Calu3 (cell line): Measurements from ENCODE around the gene WDR7. TPM values are rescaled to one million over a fixed set of nuclear protein-coding genes. Genes with fewer than 3 reads are reported as not detected.

Experiments
- BruUV-seq: library from RNA; stranded (reverse); fragments of 400-500 nt; replicated peaks from 2 replicates; lab custom pipeline; 2021; lab: Mats Ljungman, UMichigan
- CTCF ChIA-PET: fragments of 300-600 bp; sonication (Branson Sonifier 250); formaldehyde crosslinking; loops from one replicate; lab custom pipeline; 2022; ENCODE audit warnings: antibody characterized with exemption; lab: Charles Lee
- DNase-seq: peaks from one replicate; pipeline ENCODE4 v3.0.0; 2022
- H3K27ac Mint-ChIP-seq: one replicate; pipeline ENCODE4 v1.8.0; 2022; ENCODE audit warnings: mixed read lengths; ENCODE audit not compliant: unreplicated experiment
- H3K27me3 Mint-ChIP-seq: one replicate; pipeline ENCODE4 v1.8.0; 2022; ENCODE audit warnings: mixed read lengths; ENCODE audit not compliant: unreplicated experiment
- H3K36me3 Mint-ChIP-seq: one replicate; pipeline ENCODE4 v1.8.0; 2022; ENCODE audit warnings: mild to moderate bottlenecking, moderate library complexity, mixed read lengths; ENCODE audit not compliant: insufficient read depth, unreplicated experiment
- H3K4me1 Mint-ChIP-seq: one replicate; pipeline ENCODE4 v1.8.0; 2022; ENCODE audit warnings: mild to moderate bottlenecking, low read depth, mixed read lengths; ENCODE audit not compliant: unreplicated experiment
- H3K4me3 Mint-ChIP-seq: one replicate; pipeline ENCODE4 v1.8.0; 2022; ENCODE audit warnings: mild to moderate bottlenecking, low read depth, moderate library complexity, mixed read lengths; ENCODE audit not compliant: unreplicated experiment
- H3K9me3 Mint-ChIP-seq: one replicate; pipeline ENCODE4 v1.8.0; 2022; ENCODE audit warnings: low read depth, mixed read lengths; ENCODE audit not compliant: unreplicated experiment
- CTCF ChIP-seq: fragments of 200-600 bp; IDR thresholded peaks from one replicate; pipeline ENCODE4 v1.8.0; 2022; ENCODE audit warnings: antibody characterized with exemption; ENCODE audit not compliant: unreplicated experiment
- intact Hi-C: fragments of 100-400 bp; cut with micrococcal nuclease; formaldehyde crosslinking; loops from one replicate; pipeline ENCODE4 v1.10.0; 2022; ENCODE audit not compliant: unreplicated experiment
- total RNA-seq: library from RNA; stranded (reverse); gene quantifications from 2 replicates; pipeline ENCODE4 v1.2.3, GENCODE V29; 2022

WDR7 gene
- total RNA-seq, 1 experiment from 2014 or later: 16.2 TPM

GRCh38 chr18:56831988-56832387, 180.8 kb downstream of the WDR7 start:
- Mint-ChIP-seq H3K4me1 (peaks cover 19% of the 10 kb centered on the region), H3K36me3 (no peaks in the 10 kb centered on the region), H3K27me3 (no peaks in the 10 kb centered on the region), H3K9me3 (no peaks in the 10 kb centered on the region), H3K27ac (no peak overlapping the region), H3K4me3 (no peak overlapping the region)
- CTCF ChIA-PET: no interaction called here
- intact Hi-C loops: no loop called here
- DNase-seq: no peak
- BruUV-seq: no TSS peak
- TF ChIP-seq CTCF: no peak

GRCh38 chr18:56835331-56835730, 184.2 kb downstream of the WDR7 start:
- no peak for TF ChIP-seq CTCF
- H3K27me3 Mint-ChIP-seq: no peaks in the 10 kb centered on the region
- peaks cover 19% of the 10 kb centered on the region for H3K4me1 Mint-ChIP-seq
- CTCF ChIA-PET: no interaction called here
- no peak overlapping the region for H3K27ac Mint-ChIP-seq
- intact Hi-C loops: no loop called here
- H3K36me3 Mint-ChIP-seq: no peaks in the 10 kb centered on the region
- no peak for DNase-seq
- no TSS peak for BruUV-seq
- no peaks in the 10 kb centered on the region for H3K9me3 Mint-ChIP-seq
- no peak overlapping the region for H3K4me3 Mint-ChIP-seq

- Mint-ChIP-seq H3K27me3 (no peaks in the 10 kb centered on the region), H3K36me3 (no peaks in the 10 kb centered on the region), H3K9me3 (no peaks in the 10 kb centered on the region), H3K4me3 (no peak overlapping the region), H3K4me1 (peaks cover 19% of the 10 kb centered on the region), H3K27ac (no peak overlapping the region)
- BruUV-seq: no TSS peak
- no peak for DNase-seq
- TF ChIP-seq CTCF: no peak
- intact Hi-C loops: no loop called here
- CTCF ChIA-PET: no interaction called here
These were observed 185.0 kb downstream of the WDR7 start for GRCh38 chr18:56836173-56836572.

- CTCF ChIA-PET: no interaction called here
- BruUV-seq: no TSS peak
- Mint-ChIP-seq H3K36me3 (no peaks in the 10 kb centered on the region), H3K9me3 (peaks cover 3% of the 10 kb centered on the region), H3K4me1 (peaks cover 8% of the 10 kb centered on the region), H3K27ac (no peak overlapping the region), H3K27me3 (no peaks in the 10 kb centered on the region), H3K4me3 (no peak overlapping the region)
- DNase-seq: no peak
- TF ChIP-seq CTCF: no peak
- intact Hi-C loops: no loop called here
These were observed 190.7 kb downstream of the WDR7 start for GRCh38 chr18:56841836-56842235.

GRCh38 chr18:56843241-56843640, 192.1 kb downstream of the WDR7 start:
- BruUV-seq: no TSS peak
- no peak overlapping the region for H3K27ac Mint-ChIP-seq
- H3K4me3 Mint-ChIP-seq: no peak overlapping the region
- no peak for DNase-seq
- no peaks in the 10 kb centered on the region for H3K36me3 Mint-ChIP-seq
- TF ChIP-seq CTCF: no peak
- no peaks in the 10 kb centered on the region for H3K27me3 Mint-ChIP-seq
- peaks cover 8% of the 10 kb centered on the region for H3K4me1 Mint-ChIP-seq
- H3K9me3 Mint-ChIP-seq: peaks cover 3% of the 10 kb centered on the region
- CTCF ChIA-PET: no interaction called here
- intact Hi-C loops: no loop called here
